IPS-20b (cell line): ENCODE data around the gene UGGT1.
A peak's percentile ranks its signal among the peaks of the same experiment; 100 is the strongest.
"Not testable (repeated sequence)": the region's sequence is repeated elsewhere in the genome, so short reads cannot be mapped to it uniquely, and the experiment has no call there.

ENCODE experiments used
- H3K27ac ChIP-seq: one replicate; pipeline ENCODE4 v1.5.1; 2013; ENCODE audit warnings: low read length
- H3K27me3 ChIP-seq: 2 replicates; pipeline ENCODE4 v1.6.1; 2013; ENCODE audit warnings: mild to moderate bottlenecking, low read length, inconsistent platforms; ENCODE audit not compliant: insufficient read depth
- H3K36me3 ChIP-seq: 2 replicates; pipeline ENCODE4 v1.6.1; 2013; ENCODE audit warnings: low read depth, mild to moderate bottlenecking, inconsistent platforms, low read length, moderate library complexity; ENCODE audit not compliant: insufficient read depth
- H3K4me1 ChIP-seq: 2 replicates; pipeline ENCODE4 v1.6.1; 2013; ENCODE audit warnings: mild to moderate bottlenecking, control low read depth, inconsistent platforms, low read length, moderate library complexity; ENCODE audit not compliant: insufficient read depth
- H3K4me3 ChIP-seq: 2 replicates; pipeline ENCODE4 v1.5.1; 2013; ENCODE audit warnings: mild to moderate bottlenecking, low read length, inconsistent platforms
- H3K9ac ChIP-seq: 2 replicates; pipeline ENCODE4 v1.6.1; 2013; ENCODE audit warnings: low read depth, mild to moderate bottlenecking, inconsistent platforms, low read length, moderate library complexity
- H3K9me3 ChIP-seq: 2 replicates; pipeline ENCODE4 v1.6.1; 2013; ENCODE audit warnings: mild to moderate bottlenecking, low read depth, low read length, inconsistent platforms; ENCODE audit not compliant: insufficient read depth

Gene UGGT1

GRCh38 chr2:128206245-128206644, 115.2 kb downstream of the UGGT1 start:
- no peak overlapping the region for H3K27ac ChIP-seq
- H3K4me1 ChIP-seq: no peaks in the 10 kb centered on the region
- no peak overlapping the region for H3K4me3 ChIP-seq
- no peak overlapping the region for H3K9ac ChIP-seq
- H3K9me3 ChIP-seq: peaks cover 12% of the 10 kb centered on the region; the same call in 1 of the 2 replicates
- H3K36me3 ChIP-seq: no peaks in the 10 kb centered on the region
- H3K27me3 ChIP-seq: no peaks in the 10 kb centered on the region

- no peaks in the 10 kb centered on the region for H3K36me3 ChIP-seq
- no peaks in the 10 kb centered on the region for H3K4me1 ChIP-seq
- H3K4me3 ChIP-seq: no peak overlapping the region
- H3K27ac ChIP-seq: no peak overlapping the region
- peaks cover 12% of the 10 kb centered on the region; the same call in 1 of the 2 replicates for H3K9me3 ChIP-seq
- no peaks in the 10 kb centered on the region for H3K27me3 ChIP-seq
- no peak overlapping the region for H3K9ac ChIP-seq
These were observed 117.0 kb downstream of the UGGT1 start for GRCh38 chr2:128208023-128208422.

- peaks cover 12% of the 10 kb centered on the region; the same call in 1 of the 2 replicates for H3K9me3 ChIP-seq
- H3K27ac ChIP-seq, H3K4me1 ChIP-seq, H3K27me3 ChIP-seq, H3K36me3 ChIP-seq, H3K9ac ChIP-seq, H3K4me3 ChIP-seq: not testable (repeated sequence)
These were observed 117.8 kb downstream of the UGGT1 start for GRCh38 chr2:128208631-128209324.

GRCh38 chr2:128214251-128214650, 123.3 kb downstream of the UGGT1 start:
- Histone ChIP-seq H3K27ac (no peak overlapping the region), H3K27me3 (no peaks in the 10 kb centered on the region), H3K4me1 (no peaks in the 10 kb centered on the region), H3K9ac (no peak overlapping the region), H3K36me3 (no peaks in the 10 kb centered on the region), H3K9me3 (no peaks in the 10 kb centered on the region), H3K4me3 (no peak overlapping the region)

GRCh38 chr2:128214866-128215460, 124.0 kb downstream of the UGGT1 start:
- Histone ChIP-seq H3K36me3 (no peaks in the 10 kb centered on the region), H3K9me3 (no peaks in the 10 kb centered on the region), H3K27me3 (no peaks in the 10 kb centered on the region), H3K27ac (no peak overlapping the region), H3K4me1 (no peaks in the 10 kb centered on the region), H3K9ac (no peak overlapping the region), H3K4me3 (no peak overlapping the region)

- Histone ChIP-seq H3K9me3 (no peaks in the 10 kb centered on the region), H3K4me3 (no peak overlapping the region), H3K4me1 (no peaks in the 10 kb centered on the region), H3K9ac (no peak overlapping the region), H3K27ac (no peak overlapping the region), H3K27me3 (no peaks in the 10 kb centered on the region), H3K36me3 (no peaks in the 10 kb centered on the region)
These were observed 125.1 kb downstream of the UGGT1 start for GRCh38 chr2:128215897-128216642.

GRCh38 chr2:128217671-128218070, 126.7 kb downstream of the UGGT1 start:
- no peaks in the 10 kb centered on the region for H3K9me3 ChIP-seq
- no peaks in the 10 kb centered on the region for H3K36me3 ChIP-seq
- H3K27me3 ChIP-seq: no peaks in the 10 kb centered on the region
- H3K4me1 ChIP-seq: no peaks in the 10 kb centered on the region
- H3K27ac ChIP-seq: no peak overlapping the region
- H3K9ac ChIP-seq: no peak overlapping the region
- no peak overlapping the region for H3K4me3 ChIP-seq

- Histone ChIP-seq H3K27ac (no peak overlapping the region), H3K4me1 (no peaks in the 10 kb centered on the region), H3K27me3 (no peaks in the 10 kb centered on the region), H3K9me3 (no peaks in the 10 kb centered on the region), H3K9ac (no peak overlapping the region), H3K36me3 (no peaks in the 10 kb centered on the region), H3K4me3 (no peak overlapping the region)
These were observed 128.9 kb downstream of the UGGT1 start for GRCh38 chr2:128219891-128220290.

GRCh38 chr2:128227862-128228261, 136.9 kb downstream of the UGGT1 start:
- Histone ChIP-seq H3K9ac (no peak overlapping the region), H3K27ac (no peak overlapping the region), H3K27me3 (peaks cover 22% of the 10 kb centered on the region), H3K9me3 (no peaks in the 10 kb centered on the region), H3K36me3 (no peaks in the 10 kb centered on the region), H3K4me3 (no peak overlapping the region), H3K4me1 (no peaks in the 10 kb centered on the region)

- Histone ChIP-seq H3K9ac (no peak overlapping the region), H3K9me3 (no peaks in the 10 kb centered on the region), H3K4me3 (no peak overlapping the region), H3K27ac (no peak overlapping the region), H3K27me3 (peaks cover 31% of the 10 kb centered on the region), H3K4me1 (no peaks in the 10 kb centered on the region), H3K36me3 (no peaks in the 10 kb centered on the region)
These were observed 137.9 kb downstream of the UGGT1 start for GRCh38 chr2:128228894-128229293.

- H3K4me3 ChIP-seq: peak overlapping the region; percentile 73
- no peaks in the 10 kb centered on the region for H3K36me3 ChIP-seq
- H3K9me3 ChIP-seq: no peaks in the 10 kb centered on the region
- H3K4me1 ChIP-seq: no peaks in the 10 kb centered on the region
- H3K9ac ChIP-seq: no peak overlapping the region
- H3K27ac ChIP-seq: no peak overlapping the region
- H3K27me3 ChIP-seq: peaks cover 41% of the 10 kb centered on the region
These were observed 142.2 kb downstream of the UGGT1 start for GRCh38 chr2:128232965-128233789.
